HG03575 (cell line): Measurements from ENCODE around the gene CPSF4L.

ENCODE experiments used
- ATAC-seq: cut with Tn5 transposase; IDR thresholded peaks from one replicate; pipeline ENCODE4 v1.9.1; 2021; ENCODE audit not compliant: unreplicated experiment, insufficient number of reproducible peaks, low FRiP score; ENCODE audit errors: extremely low read depth

CPSF4L gene

GRCh38 chr17:73248532-73248931 lies 13.1 kb downstream of the CPSF4L start:
- no peak for ATAC-seq

DNA sequence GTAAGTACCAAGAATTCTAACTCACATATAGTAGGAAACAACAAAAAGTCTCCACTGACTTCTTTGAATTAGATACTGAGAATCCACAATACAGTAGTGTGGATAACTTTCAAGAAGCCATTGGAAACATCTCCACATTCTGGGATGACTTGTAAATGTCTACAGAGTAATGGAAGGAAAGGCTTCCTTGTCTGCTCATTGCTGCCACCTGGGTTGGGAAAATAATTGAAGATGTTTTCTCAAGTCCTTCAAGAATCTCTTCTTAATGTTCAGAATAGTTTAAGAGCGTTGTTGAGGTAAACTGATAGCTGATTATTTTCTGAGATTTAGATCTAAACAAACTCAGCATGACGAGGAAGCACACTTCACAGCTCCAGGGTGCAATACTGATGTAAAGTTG lies 14.0 kb downstream of the CPSF4L start:
- ATAC-seq, result no peak

- ATAC-seq, result no peak
These were observed 21.1 kb downstream of the CPSF4L start for GRCh38 chr17:73240561-73240960.

GRCh38 chr17:73237714-73238113 lies 24.0 kb downstream of the CPSF4L start:
- ATAC-seq, result no peak

DNA sequence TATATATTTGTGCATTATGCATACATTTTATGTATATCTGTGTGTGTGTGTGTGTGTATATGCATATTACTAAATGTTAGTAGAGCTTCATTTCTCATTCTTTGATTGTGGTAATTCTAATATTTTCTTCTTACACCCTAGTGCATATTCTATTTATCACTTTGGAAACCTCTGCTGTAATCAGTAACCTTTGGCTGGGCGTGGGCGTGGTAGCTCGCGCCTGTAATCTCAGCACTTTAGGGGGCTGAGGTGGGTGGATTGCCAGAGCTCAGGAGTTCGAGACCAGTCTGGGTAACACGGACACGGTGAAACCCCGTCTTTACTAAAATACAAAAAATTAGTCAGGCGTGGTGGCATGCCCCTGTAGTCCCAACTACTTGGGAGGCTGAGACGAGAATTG lies 26.9 kb downstream of the CPSF4L start:
- ATAC-seq, result no peak

- ATAC-seq, result no peak
These were observed 28.9 kb downstream of the CPSF4L start for GRCh38 chr17:73232587-73233373.

GRCh38 chr17:73231841-73232586 lies 29.7 kb downstream of the CPSF4L start:
- no peak for ATAC-seq

DNA sequence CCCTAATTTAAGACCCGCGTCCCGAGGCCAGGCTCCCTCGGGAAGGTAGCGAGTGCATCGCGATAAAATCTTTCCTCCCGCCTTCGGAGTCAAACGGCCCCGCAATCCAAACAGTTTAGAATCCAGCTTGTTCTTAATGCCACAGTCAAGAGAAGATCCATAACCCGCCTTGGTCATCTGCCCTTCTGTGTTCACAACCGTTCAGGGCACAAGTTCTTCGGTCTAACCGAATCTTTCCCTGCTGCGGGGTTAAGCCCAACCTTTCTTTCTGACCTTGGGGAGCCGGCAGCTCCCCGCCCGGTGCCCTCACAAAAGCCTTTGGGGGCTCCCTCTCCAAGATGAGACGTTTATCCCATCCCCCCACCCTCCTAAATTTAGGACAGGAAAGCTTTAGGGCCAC lies 30.3 kb downstream of the CPSF4L start:
- ATAC-seq, result no peak

DNA sequence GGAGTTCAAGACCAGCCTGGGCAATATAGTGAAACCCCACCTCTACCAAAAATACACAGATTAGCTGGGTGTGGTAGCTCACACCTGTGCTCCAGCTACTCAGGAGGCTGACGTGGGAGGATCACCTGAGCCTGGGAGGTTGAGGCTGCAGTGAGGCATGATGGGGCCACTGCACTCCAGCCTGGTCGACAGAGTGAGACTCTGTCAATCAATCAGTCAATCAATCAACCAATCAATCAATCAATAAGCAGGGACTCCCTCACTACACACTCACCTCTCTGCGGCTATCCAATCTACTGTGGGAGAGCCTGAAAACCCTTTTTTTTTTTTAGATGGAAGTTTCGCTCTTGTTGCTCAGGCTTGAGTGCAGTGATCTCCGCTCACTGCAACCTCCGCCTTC lies 31.6 kb downstream of the CPSF4L start:
- ATAC-seq, result no peak

GRCh38 chr17:73228748-73229236 lies 32.9 kb downstream of the CPSF4L start:
- ATAC-seq, result no peak

GRCh38 chr17:73227944-73228343 lies 33.7 kb downstream of the CPSF4L start:
- ATAC-seq, result no peak

DNA sequence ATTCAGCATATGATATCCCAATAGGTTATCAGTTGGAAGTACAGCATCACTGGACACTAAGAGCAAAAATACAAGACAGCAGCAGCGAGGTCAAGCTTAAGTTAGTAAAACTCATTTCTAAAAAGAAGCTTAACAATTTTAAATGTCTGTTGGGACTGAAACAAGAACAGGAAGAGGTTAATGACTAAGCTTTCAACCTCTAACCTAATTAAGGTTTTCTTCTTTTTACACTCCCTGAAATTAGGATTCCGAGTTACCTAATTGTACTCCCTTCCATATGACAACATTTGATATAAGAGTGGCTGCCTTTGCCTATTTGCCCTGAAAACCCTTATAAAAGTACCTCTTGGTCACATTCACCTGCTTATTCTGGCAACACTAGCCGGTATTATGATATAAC lies 34.3 kb downstream of the CPSF4L start:
- ATAC-seq, result no peak

DNA sequence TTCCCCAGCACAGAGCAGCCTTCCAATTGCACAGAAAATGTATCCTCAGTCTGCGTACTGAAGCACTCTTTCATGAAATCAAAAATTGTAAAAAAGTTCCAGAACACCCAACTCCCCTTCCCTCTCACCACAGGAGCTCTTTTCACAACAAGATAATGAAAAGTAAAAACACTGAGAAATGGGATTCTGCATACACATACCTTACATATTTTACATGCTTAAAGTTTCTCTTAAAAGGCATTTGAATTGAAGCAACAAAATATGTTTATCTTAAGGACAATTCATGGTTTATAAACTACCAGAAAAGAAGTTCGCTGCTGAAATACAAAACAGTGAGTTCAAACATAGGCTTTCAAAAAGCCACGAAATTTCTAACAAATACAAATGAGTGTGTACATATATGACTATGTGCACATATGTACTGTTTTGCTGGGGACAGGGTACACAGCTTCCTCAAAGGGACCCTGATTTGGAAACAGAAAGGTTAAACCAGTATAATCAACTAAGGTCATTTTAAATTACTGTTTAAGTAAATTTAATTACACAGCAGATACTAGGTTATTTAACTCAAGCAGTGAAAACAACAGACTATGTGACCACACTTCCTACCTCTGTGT lies 35.0 kb downstream of the CPSF4L start:
- no peak for ATAC-seq

DNA sequence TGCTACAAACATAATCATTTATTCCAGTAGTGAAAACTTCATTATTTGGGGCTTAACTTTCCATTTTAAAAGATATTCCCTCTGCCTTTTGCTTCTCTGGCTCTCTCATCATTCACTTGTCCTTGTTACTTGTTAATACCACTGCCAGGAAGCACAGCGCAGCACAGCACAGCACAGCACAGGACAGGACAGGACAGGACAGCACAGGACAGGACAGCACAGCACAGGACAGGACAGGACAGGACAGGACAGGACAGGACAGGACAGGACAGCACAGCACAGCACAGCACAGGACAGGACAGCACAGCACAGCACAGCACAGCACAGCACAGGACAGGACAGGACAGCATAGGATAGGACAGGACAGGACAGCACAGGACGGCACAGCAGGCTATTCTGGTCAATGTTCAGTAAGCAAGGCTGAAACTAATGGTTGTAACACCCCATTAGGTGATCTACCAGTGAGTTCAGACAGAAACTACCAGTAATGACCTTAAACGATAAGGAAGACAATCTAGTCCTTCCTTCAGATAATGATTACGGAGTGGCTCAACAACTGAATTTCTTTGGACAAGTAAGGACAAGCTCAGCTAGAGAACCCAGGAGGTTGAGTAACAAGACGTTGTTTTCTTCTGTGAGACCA lies 36.9 kb downstream of the CPSF4L start:
- ATAC-seq, result no peak

- no peak for ATAC-seq
These were observed 37.4 kb downstream of the CPSF4L start for GRCh38 chr17:73224237-73224636.

DNA sequence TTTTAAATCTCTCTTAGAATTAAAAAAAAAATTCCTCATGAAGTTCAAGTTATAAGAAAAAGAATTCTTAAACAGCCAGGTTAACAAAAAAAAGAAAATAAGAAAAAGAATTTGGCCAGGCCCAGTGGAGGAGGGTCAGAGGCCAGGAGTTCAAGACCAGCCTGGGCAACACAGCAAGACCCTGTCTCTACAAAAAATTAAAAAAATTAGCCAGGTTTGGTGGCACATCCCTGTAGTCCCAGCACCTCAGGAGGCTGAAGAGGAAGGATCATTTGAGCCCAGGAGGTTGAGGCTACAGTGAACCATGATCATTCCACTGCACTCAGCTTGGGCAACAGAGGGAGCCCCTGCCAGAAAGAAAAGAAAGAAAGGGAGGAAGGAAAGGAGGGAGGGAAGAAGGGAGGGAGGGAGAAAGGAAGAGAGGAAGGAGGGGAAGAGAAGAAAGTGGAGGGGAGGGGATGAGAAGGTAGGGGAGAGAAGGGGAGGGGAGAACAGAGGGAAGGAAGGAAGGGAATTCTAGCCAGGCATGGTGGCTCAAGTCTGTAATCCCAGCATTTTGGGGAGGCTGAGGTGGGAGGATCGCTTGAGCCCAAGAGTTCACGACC lies 38.0 kb downstream of the CPSF4L start:
- ATAC-seq, result no peak

DNA sequence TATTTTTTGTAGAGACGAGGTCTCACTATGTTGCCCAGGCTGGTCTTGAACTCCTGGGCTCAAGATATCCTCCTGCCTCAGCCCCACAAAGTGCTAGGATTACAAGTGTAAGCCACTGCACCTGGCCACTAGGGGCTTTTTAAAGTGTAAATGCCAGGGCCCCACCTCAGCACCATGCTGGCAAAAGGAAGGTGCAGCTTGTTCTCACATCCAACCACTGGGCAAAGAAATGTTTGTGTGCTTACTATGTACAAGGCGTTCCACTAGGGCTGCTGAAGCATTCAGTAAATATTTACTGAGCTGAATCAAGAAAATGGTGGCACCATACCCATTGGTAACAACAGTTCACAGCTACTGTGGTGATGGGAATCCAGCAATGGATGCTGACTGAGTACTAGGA lies 46.2 kb downstream of the CPSF4L start:
- no peak for ATAC-seq

GRCh38 chr17:73214851-73215250 lies 46.8 kb downstream of the CPSF4L start:
- no peak for ATAC-seq

GRCh38 chr17:73214008-73214407 lies 47.7 kb downstream of the CPSF4L start:
- ATAC-seq, result no peak
